Right ventricle myocardium superior (tissue), 1 donor: ENCODE measurements around the gene SMIM7. TPM values are rescaled to one million over a fixed set of nuclear protein-coding genes. Genes with fewer than 3 reads are reported as not detected.
"Not testable (repeated sequence)": the region's sequence is repeated elsewhere in the genome, so short reads cannot be mapped to it uniquely, and the experiment has no call there.

ENCODE experiments used
- ATAC-seq: fragments of 200-7000 bp; cut with Tn5 transposase; one replicate; pipeline ENCODE4 v1.9.1; 2020; ENCODE audit warnings: mild to moderate bottlenecking; ENCODE audit not compliant: poor library complexity
- DNase-seq: peaks from one replicate; pipeline ENCODE4 v3.0.0-alpha.2; 2020
- intact Hi-C: fragments of 100-400 bp; cut with DNase I; formaldehyde crosslinking; loops from one replicate; pipeline ENCODE4 v1.11.2; 2022
- total RNA-seq: library from RNA; stranded (reverse); fragmentation: NEBNext Ultra II Directional; extraction: Animal tissue kit (Norgen Biotek cat#: 25700); gene quantifications from one replicate; pipeline ENCODE4 v1.2.1, GENCODE V29; 2021
- donor health status: DM: no; HTN: yes; CAD: no; lungs with severe emphysema.

SMIM7 gene
- total RNA-seq, 1 donor from 2014 or later: 27.5 TPM

DNA sequence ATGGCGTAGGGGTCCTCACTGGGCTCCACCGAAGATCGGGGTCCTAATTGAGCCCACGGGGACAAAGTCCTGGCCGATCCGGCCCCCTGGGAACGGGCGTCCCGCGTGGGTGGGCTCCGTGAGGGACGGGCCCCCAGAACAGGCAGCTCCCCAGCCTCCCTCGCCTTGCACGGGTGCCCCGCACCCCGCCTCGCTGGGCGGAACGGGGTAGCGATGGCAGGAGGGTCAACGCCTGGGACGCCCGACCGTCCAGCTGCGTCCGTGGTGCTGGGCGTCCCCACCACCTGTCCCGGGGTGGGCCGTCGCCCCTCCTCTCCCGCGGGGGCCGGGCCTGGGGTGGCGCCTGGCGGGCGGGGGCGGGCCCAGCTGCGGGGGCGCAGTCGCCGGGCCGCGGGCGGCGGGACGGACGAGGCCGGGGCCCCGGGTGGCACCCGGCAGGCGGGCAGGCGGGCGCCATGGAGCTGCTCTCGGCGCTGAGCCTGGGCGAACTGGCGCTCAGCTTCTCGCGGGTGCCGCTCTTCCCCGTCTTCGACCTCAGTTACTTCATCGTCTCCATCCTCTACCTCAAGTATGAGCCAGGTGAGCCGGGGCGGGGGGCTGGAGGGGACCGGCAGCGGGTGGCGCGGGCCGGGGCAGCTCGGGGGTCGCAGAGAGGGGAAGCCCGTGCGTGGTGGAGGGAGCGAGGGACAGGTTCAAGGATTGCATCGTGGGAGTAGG is 977 bp upstream of the SMIM7 start, which contains the start of gene TMEM38A:
Gene TMEM38A, plus strand, starts transcription at position 377 of the 717 bp plus-strand sequence. Its CDS starts 79 bp downstream, at position 456.
- DNase-seq (peak; percentile 70), ATAC-seq (peak; percentile 60)
- intact Hi-C loops: no loop called here

DNA sequence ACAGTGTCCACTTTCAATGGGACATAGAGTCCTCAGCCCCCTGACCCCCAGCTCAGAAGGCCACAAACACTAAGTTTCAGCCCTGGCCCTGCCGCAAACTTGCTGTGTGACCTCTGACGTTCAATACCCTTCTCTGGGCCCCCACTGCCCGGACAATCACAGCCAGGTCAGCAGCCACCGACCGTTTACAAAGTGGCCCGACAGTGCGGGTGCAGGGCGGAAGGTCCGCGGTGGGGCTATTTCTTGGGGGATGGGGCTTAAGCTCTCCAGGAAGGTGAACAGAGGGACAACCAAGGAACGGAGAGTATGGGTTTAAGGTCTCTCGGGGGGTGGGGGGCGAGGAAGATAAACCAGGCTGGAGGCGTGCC is 496 bp downstream of the SMIM7 start:
- intact Hi-C loops: no loop called here
- DNase-seq (no peak), ATAC-seq (no peak)

DNA sequence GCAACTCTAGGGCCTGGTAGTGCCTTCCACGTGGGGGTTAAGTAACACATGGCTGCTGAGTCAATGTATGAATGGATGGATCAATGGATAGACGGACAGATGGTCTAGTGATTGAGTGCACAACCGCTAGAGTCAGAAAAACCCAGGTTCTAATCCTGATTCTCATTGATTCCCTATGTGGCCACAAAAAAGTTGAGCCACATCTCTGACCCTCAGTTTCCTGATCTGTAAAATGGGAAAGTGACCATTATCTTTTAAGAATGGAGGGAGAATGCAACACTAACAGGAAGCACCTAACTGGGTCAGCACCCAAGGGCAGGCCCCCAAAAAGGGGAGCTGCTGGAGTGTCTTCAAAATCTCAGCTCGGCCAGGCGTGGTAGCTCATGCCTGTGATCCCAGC is 2.6 kb downstream of the SMIM7 start:
- ATAC-seq: no peak
- no peak for DNase-seq
- intact Hi-C loops: no loop called here

DNA sequence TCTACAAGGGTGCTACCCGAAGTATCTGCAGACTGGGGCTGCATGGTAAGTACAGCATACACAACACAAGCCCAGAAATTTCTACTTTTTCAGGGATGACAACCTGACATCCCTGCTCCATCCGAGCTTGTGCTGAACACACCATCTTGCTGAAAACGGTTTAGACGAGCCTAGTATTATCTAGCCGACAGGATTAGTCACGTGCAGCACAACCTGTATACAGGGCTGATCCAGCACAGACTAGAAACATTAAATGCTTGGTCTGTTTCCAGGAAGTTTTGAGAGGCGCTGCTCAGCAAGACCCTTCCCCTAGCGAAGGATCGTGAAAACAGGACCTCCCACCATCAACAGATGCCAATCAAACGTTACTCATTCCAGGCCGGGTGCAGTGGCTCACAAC is 4.2 kb downstream of the SMIM7 start:
- no peak for ATAC-seq
- intact Hi-C loops: no loop called here

DNA sequence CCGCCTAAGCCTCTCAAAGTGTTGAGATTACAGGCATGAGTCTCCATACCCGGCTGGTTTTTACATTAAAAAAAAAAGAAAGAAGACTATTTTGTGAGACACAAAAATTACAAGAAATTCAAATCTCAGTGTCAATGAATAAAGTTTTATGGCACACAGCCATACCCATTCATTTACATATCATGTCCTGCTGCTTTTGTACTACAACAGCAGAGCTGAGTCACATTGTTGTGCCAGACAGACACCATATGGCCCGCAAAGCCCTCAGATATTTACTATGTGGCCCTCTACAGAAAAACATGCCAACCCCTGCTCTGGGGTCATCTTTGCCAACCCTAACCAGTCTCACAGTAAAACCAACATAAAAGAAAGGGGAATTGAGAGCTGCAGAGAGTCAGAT is 5.3 kb downstream of the SMIM7 start:
- ATAC-seq (no peak), DNase-seq (no peak)
- intact Hi-C loops: no loop called here

More for the DNA sequence above, 4.2 kb downstream of the SMIM7 start:
- DNase-seq: no peak

DNA sequence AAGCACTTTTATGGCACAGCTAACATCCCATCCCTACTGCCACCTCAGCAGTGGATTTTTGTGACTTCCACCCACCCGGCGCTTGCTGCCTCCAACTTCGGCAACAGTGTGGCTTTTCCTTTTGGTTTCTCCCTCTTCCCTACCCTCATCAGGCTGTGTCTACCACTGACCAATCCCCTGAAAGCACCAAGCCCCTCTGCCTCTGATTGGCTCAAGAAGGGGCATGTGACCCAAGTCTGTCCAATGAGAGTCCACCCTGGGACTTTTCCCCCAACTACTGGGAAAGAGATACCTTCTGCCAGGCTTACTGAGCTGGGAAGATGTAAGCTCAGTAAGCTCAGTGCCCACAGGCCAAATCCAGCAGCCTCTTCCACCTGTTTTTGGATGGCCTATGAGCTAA is 5.8 kb downstream of the SMIM7 start:
- intact Hi-C loops: no loop called here
- DNase-seq (no peak), ATAC-seq (no peak)

DNA sequence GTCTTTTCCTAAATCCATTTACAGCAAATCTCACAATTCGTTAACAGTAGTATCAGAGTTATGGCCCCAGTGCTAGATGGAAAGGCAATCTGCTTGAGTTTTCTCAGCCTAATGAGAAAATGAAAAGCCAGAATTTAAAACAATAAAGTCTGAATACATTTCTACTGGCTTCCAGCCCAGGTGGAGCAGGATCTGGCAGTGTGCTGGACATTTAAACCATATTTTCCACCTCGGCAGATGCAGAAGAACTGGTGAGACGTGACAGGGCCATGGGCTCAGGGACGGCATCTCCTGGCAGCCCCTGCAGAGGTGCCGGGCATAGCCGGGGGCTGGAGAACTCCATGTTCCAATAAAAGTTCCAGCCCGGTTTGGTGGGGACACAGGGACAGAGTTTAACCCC is 7.1 kb downstream of the SMIM7 start:
- ATAC-seq (no peak), DNase-seq (no peak)
- intact Hi-C loops: no loop called here

DNA sequence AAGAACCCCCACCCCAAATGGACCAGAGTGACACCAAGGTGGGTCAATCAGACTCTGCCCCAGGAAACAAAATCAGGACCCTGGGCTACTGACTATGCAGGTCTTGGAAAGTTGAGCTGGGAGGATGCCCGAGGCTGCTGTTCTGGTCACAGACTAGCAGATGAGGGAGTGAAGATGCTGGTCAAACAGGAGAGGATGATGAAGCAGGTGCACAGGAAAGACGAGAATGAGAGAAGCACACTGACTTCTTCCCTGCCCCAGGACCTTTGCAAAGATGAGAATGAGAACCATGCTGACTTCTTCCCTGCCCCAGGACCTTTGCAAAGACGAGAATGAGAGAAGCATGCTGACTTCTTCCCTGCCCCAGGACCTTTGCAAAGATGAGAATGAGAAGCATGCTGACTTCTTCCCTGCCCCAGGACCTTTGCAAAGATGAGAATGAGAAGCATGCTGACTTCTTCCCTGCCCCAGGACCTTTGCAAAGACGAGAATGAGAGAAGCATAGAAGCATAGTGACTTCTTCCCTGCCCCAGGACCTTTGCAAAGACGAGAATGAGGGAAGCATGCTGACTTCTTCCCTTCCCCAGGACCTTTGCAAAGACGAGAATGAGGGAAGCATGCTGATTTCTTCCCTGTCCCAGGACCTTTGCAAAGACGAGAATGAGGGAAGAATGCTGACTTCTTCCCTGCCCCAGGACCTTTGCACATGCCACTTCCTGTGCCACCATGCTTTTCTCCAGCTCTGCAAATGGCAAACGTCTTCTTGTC is 8.3 kb downstream of the SMIM7 start:
- intact Hi-C loops, ATAC-seq, DNase-seq: not testable (repeated sequence)

DNA sequence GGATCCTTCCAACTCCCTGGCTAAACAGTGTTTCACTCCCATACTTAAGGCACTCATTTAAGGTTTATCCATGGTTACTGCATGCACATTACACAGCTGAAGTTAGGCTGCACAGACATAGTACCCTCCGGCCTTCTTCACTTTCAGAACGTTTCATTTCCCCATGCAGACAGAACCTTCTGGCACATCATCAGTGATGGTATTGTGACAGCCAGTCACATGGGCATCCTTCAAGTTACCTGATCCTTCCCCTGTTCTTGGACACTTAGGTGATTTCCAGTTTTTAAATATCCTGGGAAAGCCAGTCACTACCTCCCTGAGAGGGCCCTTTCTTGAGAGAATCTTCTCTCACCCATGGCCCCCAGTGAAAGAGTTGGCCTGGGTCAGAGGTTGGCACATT is 9.1 kb downstream of the SMIM7 start:
- DNase-seq (no peak), ATAC-seq (no peak)
- intact Hi-C loops: no loop called here

DNA sequence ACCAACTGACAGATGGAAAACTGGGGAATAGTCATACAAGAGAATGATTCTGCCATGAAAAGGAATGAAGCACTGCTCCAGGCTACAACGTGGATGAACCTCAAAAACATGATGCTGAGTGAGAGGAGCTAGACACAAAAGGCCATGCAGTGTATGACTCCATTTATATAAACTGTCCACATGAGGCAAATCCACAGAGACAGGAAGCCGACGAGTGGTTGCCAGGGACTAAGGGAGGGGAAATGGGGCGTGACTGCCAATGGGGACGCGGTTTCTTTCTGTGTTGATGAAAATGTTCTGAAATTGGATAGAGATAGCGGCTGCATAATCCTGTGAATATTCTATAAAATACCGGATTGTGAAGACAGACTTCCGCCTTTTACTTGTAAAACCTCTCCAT is 10.2 kb downstream of the SMIM7 start:
- ATAC-seq: peak; percentile 63
- DNase-seq: no peak
- intact Hi-C loops: no loop called here

DNA sequence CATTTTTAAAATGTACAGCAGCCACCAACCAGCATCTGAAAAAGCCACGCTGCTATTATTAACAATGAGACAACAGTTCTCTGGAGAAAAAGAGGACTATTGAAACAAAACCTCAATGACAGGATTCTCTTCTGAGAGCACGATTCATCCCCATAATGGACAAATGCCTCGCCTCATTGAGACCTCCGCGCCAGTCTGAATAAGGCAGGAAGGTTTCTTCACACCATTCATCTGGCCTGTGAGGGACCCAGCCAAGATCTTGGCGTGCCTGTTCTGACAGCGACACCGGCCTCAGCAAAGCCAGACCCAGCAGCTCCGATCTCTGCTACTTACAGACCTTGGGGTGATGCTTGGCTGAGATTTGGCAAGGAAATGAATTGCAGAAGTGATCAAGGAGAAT is 14.8 kb downstream of the SMIM7 start:
- ATAC-seq: no peak
- DNase-seq: no peak
- intact Hi-C loops: no loop called here

DNA sequence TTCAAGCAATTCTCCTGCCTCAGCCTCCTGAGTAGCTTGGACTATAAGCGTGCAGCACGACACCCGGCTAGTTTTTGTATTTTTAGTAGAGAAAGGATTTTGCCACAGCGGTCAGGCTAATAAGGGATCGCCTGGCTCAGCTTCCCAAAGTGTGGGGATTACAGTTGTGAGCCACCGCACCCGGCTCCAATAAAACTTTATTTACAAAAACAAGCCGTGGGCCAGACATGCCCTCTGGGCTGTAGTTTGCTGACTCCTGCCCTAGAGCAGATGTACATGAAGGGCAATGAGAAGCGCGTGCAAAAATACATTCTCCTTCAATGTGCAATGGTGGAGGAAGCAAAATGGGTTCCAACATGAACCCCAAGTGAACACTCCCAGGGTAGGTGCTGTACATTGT is 18.2 kb downstream of the SMIM7 start:
- DNase-seq: no peak
- ATAC-seq: no peak
- intact Hi-C loops: no loop called here

DNA sequence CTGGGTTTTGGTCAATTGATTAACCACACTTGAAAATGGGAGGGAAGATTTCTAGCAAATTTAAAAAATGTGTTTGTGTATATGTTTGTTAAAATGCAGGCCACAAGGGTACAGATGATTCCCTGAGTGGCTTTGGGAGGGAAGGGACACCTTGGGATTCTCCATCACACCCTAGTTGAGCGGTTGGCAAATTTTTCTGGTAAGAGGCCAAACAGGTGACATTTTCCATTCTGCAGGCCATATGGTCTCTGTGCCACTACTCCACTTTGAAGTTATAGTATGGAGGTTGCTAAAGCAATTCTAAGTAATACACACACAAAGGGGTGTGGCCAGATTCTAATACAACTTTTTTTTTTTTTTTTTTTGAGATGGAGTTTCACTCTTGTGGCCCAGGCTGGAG is 19.0 kb downstream of the SMIM7 start:
- intact Hi-C loops: no loop called here
- no peak for DNase-seq
- ATAC-seq: no peak

DNA sequence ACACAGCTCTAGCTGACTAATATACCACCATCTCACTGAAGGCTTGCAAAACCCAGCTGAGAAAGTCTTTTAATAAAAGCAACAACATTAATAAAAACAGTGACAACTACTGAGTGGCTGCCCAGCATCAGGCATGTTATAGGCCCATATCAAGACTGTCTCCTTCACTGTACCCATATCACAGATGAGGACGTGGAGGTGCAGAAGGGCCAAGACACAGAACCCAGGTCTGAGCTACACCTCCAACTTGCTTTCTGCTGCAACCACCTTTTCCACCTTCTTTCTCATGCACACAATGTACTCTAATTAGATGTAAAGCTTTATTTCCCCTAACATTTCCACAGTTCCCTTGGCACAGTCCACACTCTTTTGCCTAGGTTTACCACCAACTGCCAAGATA is 21.3 kb downstream of the SMIM7 start:
- DNase-seq: no peak
- no peak for ATAC-seq
- intact Hi-C loops: no loop called here

DNA sequence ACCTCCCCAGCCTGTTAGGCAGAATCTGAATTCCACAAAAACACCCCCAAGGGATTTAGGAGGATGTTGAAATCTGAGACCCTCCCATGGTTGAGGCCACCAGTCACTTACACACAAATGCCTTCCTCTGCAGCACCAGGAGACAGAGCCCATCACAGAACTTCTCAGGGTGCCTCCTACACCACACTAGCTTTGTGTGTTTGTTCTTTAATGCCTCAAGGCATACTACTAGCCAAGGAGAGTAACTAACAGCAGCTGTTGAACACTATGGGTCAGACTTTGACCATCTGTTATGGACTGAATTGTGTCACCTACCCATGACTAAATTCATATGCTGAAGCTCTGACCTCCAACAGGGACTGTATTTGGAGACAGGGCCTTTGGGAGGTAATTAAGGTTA is 22.4 kb downstream of the SMIM7 start:
- intact Hi-C loops: no loop called here
- no peak for DNase-seq
- ATAC-seq: no peak

DNA sequence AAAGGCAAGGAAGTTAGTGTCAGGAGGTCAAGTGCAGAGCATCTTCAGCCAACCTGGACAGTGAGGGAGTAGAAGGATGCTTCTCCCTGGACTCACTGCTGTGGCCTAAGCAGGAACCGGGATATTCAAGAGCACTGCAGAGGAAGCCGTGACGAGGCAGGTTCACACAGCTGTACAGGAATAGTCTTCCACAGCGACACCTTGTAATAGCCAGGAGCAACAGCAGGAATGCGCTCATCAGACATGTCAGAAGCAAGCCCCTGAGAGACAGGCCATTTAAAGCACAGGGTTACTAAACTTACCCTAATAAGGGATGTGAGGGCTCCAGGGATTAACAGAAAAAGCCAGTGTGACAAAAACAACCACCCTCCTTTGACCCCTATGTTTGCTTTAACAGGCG is 28.5 kb downstream of the SMIM7 start:
- DNase-seq (no peak), ATAC-seq (no peak)
- intact Hi-C loops: no loop called here

DNA sequence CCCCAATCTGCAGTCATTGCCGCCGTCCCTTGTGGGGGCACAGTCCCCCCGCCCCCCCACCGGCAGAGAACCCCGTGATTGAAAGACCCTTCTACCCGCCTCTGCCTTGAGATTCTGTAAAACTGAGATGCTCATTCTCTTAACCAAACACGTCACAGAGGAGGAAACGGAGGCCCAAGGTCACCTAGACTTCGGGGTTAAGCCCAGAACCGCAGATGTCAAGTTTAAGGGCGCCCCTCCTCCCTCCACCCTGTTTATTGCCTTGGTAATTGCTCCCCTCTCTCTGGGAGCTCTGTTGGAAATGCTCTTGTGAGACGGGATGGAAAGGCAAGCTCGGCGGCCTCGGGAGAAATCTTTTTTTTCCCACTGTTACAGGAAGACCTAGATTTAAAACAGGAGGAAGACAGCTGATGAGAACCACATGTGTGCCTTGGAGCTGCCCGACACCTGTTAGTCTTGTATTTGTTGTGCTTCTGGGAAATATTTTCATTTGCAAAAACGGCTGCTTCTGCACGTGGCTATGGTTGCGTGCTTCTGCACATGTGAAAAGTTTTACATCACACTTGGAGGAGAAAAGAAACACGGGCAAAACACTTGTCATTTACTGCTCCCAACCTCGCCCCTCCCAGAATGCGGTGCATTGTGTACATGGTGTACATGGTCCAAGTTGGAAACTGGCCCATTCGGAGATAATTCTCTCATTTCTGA is 30.8 kb downstream of the SMIM7 start:
- peak; percentile 52 for DNase-seq
- ATAC-seq: peak; percentile 22
- intact Hi-C loops: loop anchor here (10.0 kb wide), 1 partner anchor 54 kb away; the partner anchor contains the start of gene SLC35E1

DNA sequence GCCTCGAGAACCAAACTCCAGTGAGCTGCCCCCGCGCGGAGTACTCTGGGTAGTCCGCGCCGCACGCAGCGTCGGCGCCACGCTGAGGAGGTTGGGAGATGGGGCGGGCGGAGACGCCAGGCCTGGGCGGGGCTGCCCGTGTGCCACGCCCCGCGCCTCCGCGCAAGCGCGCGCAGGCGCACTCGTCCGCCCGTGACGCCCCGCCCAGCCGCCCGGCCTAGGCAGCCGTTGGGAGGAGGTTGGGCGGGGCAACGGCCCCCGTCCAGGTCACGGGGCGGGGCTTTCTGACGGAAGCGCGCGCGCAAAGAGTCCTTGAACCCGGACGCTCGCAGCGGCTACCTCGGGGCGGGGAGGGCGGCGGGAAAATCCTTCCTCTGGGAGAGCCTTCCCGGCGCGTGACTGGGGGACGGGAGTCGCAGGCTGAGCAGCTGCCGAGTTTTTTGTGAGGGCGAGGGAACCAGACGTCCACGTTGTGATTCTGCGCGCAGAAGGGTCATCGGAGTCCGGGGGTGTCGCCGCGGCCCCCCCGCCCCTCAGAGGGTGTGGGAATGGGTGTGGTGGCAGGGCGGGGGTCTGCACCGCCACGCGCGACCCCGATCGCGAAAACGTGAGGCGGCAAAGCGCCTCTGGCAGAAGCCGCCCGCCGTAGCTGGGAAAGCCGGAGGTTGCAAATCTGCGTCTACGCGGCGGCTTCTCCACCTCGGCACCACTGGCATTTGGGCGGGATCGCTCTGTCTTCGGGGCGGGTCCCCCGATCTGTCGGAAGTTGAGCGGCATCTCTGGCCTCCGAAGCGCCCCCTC is 31.6 kb downstream of the SMIM7 start, which contains the start of gene MED26:
Gene MED26, minus strand, starts transcription at position 22 of the 801 bp plus-strand sequence. CDS start 261 bp downstream, outside the sequence.
- intact Hi-C loops: loop anchor here (10.0 kb wide), 1 partner anchor 54 kb away; the partner anchor contains the start of gene SLC35E1
- peak; percentile 96 for ATAC-seq
- DNase-seq: peak; percentile 98

DNA sequence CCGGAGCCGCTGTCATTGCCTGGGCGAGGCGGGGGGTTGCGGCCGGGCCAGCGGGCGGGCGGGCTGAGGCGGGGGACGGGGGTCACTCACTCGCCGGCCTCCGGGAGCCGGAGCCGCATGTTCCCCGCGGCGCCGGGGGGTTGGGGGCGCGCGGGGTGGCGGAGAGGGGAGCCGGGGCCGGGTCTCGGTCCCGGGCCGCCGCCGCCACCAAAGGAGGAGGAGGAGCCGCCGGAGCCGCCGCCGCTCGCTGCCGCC is 32.1 kb downstream of the SMIM7 start:
- DNase-seq (no peak), ATAC-seq (no peak)
- intact Hi-C loops: loop anchor here (10.0 kb wide), 1 partner anchor 53 kb away; the partner anchor contains the start of gene SLC35E1
